Measurements from ENCODE around the gene GMCL1. TPM values are rescaled to one million over a fixed set of nuclear protein-coding genes. Genes with fewer than 3 reads are reported as not detected.

Gene GMCL1, protein sequence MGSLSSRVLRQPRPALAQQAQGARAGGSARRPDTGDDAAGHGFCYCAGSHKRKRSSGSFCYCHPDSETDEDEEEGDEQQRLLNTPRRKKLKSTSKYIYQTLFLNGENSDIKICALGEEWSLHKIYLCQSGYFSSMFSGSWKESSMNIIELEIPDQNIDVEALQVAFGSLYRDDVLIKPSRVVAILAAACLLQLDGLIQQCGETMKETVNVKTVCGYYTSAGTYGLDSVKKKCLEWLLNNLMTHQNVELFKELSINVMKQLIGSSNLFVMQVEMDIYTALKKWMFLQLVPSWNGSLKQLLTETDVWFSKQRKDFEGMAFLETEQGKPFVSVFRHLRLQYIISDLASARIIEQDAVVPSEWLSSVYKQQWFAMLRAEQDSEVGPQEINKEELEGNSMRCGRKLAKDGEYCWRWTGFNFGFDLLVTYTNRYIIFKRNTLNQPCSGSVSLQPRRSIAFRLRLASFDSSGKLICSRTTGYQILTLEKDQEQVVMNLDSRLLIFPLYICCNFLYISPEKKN
- total RNA-seq = 10 to 100 TPM; 11.9 to 23.1 (median 17.5) TPM

DNA sequence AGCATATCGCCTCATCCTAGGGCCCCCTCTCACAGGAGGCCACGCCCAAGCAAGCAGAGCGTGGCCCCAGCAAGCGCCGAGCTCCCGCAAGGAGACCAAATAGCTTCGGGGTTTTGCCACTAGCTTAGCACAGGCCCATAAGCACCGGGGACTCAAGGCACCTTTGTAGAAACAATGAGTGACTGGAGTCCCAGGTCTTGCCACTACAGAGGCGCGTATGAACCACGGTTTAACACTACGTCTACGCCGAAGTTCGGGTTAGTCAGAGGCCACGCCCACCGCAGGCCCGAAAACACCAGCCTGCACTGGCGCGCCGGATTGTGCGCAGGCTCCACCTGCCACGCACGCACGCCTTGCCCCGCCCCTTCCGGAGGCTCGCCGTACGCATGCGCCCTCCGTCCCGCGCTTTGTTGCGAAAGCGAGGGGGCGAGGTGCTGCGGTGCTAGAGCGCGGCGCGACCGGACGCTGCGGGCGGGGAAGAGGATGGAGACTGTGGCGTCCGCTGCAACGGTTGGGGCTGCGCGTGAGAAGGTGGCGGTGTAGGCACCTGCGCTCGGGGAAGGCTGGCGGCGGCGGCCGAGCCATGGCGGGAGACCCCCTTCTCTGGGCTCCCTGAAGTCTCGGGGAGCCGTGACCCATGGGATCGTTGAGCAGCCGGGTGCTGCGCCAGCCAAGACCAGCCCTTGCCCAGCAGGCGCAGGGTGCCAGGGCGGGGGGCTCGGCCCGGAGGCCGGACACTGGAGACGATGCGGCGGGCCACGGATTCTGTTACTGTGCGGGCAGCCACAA lies at the start of gene GMCL1:
TSS of gene GMCL1 (plus strand) at position 405 of the 789 bp plus-strand sequence. CDS start at position 638, 233 bp downstream.
- Histone ChIP-seq H3K27ac (peak within 1 kb of the TSS; percentile 88 to 94 (median 94)), H3K36me3 (no peaks in the 10 kb centered on the region), H3K4me3 (peak within 1 kb of the TSS; percentile 79 to 99 (median 98)), H3K4me1 (peaks cover 18 to 30% (median 24%) of the 10 kb centered on the region in 4 donors), H3K9me3 (no peaks in the 10 kb centered on the region), H3K27me3 (no peaks in the 10 kb centered on the region)
- TF ChIP-seq EP300 (IDR thresholded peaks at IDR 0.05) = peak in 1 of 4 donors; percentile 79
- peak in 3 of 4 donors; percentile 61 to 92 (median 85) for TF ChIP-seq POLR2A (IDR thresholded peaks at IDR 0.05)
- TF ChIP-seq POLR2AphosphoS5 (IDR thresholded peaks at IDR 0.05) = peak; percentile 93 to 99
- TF ChIP-seq, protein P1, sequence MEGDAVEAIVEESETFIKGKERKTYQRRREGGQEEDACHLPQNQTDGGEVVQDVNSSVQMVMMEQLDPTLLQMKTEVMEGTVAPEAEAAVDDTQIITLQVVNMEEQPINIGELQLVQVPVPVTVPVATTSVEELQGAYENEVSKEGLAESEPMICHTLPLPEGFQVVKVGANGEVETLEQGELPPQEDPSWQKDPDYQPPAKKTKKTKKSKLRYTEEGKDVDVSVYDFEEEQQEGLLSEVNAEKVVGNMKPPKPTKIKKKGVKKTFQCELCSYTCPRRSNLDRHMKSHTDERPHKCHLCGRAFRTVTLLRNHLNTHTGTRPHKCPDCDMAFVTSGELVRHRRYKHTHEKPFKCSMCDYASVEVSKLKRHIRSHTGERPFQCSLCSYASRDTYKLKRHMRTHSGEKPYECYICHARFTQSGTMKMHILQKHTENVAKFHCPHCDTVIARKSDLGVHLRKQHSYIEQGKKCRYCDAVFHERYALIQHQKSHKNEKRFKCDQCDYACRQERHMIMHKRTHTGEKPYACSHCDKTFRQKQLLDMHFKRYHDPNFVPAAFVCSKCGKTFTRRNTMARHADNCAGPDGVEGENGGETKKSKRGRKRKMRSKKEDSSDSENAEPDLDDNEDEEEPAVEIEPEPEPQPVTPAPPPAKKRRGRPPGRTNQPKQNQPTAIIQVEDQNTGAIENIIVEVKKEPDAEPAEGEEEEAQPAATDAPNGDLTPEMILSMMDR (IDR thresholded peaks at IDR 0.05) = peak in 3 of 6 experiments; percentile 21 to 51 (median 28)
- 0% methylated on average over 20 to 28 of the region's 74 CpGs for WGBS, 2 donors
- DNase-seq = peak; percentile 97 to 100
- ATAC-seq (ENCODE audit: low FRiP score in 2 of 2) = peak; percentile 99

DNA sequence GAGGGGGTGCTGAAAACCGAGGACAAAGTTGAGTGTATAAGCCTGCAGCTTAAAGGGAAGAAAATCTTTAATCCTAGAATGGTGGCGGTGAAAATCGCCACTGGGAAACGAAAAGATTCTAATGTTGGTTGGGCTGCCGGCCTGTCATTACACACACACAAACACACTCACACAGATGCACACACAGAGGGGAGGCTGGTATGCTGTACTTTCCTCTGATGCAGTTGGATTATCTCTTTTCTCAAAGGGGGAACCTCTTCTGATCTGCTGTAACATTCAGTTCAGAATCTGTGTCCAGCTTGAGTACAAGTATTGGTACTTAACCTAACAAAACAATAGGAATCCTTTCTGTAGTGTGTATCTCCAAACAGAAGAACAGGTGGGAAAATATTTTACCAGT lies 48.5 kb upstream of the GMCL1 start:
- no peak for ATAC-seq (ENCODE audit: low FRiP score in 2 of 2)
- peak overlapping the region; percentile 40 to 61 (median 54) for H3K27ac ChIP-seq

DNA sequence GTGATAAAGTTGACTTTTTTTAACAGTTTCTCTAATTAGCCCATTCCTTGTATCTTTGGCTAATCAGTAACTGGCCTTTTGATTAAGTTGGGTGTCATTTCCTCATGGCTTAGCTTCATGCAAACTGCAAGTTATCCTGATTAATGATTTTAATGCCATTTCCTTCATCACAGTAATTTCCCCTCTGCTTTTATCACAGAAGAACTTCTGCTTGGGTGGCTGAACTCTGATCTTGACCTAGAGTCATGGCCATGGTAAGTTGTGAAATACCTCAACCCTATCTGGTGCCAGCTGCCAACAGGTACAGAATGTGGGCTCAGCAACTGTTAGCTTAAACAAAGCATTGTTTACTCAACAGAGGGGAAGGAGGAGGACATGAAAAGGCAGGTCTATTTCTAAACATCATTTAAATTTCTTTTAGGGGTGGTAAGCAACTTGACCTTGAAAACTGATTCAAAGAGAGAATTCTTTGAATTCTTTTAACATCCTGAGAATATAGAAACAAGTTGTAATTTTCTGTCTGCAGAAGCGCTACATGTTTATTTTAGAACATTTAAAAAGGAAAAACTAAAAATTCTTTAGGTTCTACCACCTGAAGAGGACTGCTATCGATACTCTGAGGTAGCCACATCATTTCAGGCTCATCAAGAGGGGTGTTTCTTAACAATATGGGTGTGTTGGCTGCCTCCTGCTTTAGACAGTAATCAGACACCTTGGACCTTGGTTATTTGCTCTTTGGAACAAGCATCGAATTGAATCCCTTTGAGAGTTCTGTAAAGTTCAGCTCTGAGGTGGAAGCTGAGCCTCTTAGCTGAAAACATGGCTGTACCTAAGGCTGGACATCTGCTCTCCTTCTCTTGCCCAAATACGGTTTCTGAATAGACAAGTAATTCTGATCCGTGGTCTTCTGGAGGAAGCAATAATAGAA lies 47.9 kb upstream of the GMCL1 start:
- H3K9me3 ChIP-seq = no peaks in the 10 kb centered on the region
- peaks cover 0 to 36% (median 18%) of the 10 kb centered on the region in 4 donors for H3K4me1 ChIP-seq
- ATAC-seq (ENCODE audit: low FRiP score in 2 of 2) = peak; percentile 53 to 77
- H3K36me3 ChIP-seq = peaks cover 0 to 12% (median 0%) of the 10 kb centered on the region in 4 donors
- WGBS, 2 donors = 44 to 47% methylated on average over 5 of the region's 5 CpGs
- TF ChIP-seq EP300 (IDR thresholded peaks at IDR 0.05) (no peak), POLR2A (IDR thresholded peaks at IDR 0.05) (no peak), POLR2AphosphoS5 (IDR thresholded peaks at IDR 0.05) (no peak)
- TF ChIP-seq, protein P1 (IDR thresholded peaks at IDR 0.05) = no peak
- H3K27me3 ChIP-seq = no peaks in the 10 kb centered on the region
- H3K4me3 ChIP-seq = peak overlapping the region in 1 of 4 donors; percentile 1
- DNase-seq = peak in 1 of 2 donors; percentile 72
- peak overlapping the region; percentile 59 to 65 (median 61) for H3K27ac ChIP-seq

More for the DNA sequence above, 48.5 kb upstream of the GMCL1 start:
- Histone ChIP-seq H3K36me3 (peaks cover 0 to 9% (median 0%) of the 10 kb centered on the region in 4 donors), H3K27me3 (no peaks in the 10 kb centered on the region), H3K4me1 (peaks cover under 1 to 36% (median 20%) of the 10 kb centered on the region in 4 donors), H3K9me3 (no peaks in the 10 kb centered on the region), H3K4me3 (no peak overlapping the region)
- DNase-seq = no peak
- TF ChIP-seq, protein P1 (IDR thresholded peaks at IDR 0.05) = no peak
- TF ChIP-seq EP300 (IDR thresholded peaks at IDR 0.05) = no peak
- no peak for TF ChIP-seq POLR2A (IDR thresholded peaks at IDR 0.05)
- no peak for TF ChIP-seq POLR2AphosphoS5 (IDR thresholded peaks at IDR 0.05)
- WGBS, 2 donors = 55 to 66% methylated on average over 5 of the region's 5 CpGs

DNA sequence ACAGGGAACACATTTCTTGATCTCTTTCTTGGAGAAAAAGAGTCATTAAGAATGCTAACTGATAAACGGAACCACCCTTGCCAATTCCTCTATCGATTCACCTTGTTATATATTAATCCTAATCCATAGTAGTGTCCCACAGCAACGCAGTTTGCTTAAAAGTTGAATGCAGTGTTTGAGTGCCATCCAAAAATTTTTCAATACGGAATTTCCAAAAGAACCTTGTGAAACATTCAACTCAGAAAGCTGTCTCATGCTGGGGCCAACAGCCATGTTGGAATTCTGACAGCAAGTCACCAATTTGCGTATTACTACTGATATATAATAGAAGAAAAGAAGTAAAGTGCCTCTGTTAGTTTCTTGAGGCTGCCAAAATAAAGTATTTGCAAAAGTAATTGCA lies 45.2 kb upstream of the GMCL1 start:
- Histone ChIP-seq H3K36me3 (peaks cover 0 to 33% (median 5%) of the 10 kb centered on the region in 4 donors), H3K27ac (no peak overlapping the region), H3K4me1 (peaks cover 0 to 36% (median 18%) of the 10 kb centered on the region in 4 donors), H3K9me3 (no peaks in the 10 kb centered on the region), H3K27me3 (no peaks in the 10 kb centered on the region), H3K4me3 (no peak overlapping the region)
- WGBS, 2 donors = 90 to 97% methylated on average over 5 of the region's 5 CpGs
- no peak for ATAC-seq (ENCODE audit: low FRiP score in 2 of 2)
- no peak for DNase-seq
- TF ChIP-seq POLR2A (IDR thresholded peaks at IDR 0.05) (no peak), EP300 (IDR thresholded peaks at IDR 0.05) (no peak), POLR2AphosphoS5 (IDR thresholded peaks at IDR 0.05) (no peak)
- TF ChIP-seq, protein P1 (IDR thresholded peaks at IDR 0.05) = no peak
